SK-N-SH (cell line): Measurements from ENCODE around the gene TNNT3. TPM values are rescaled to one million over a fixed set of nuclear protein-coding genes. Genes with fewer than 3 reads are reported as not detected.

Experiments used
- CTCF ChIA-PET: fragments of 300-600, 350-600 bp; formaldehyde crosslinking; extraction: SDS; loops from one replicate; lab custom pipeline; 2021; lab: Yijun Ruan, JAX
- POLR2A ChIA-PET: fragments of 350-600 bp; sonication (Branson Sonifier 250); formaldehyde crosslinking; extraction: SDS; loops from one replicate; lab custom pipeline; 2020; ENCODE audit warnings: antibody characterized with exemption, inconsistent platforms; lab: Yijun Ruan, JAX
- DNase-seq: peaks from one replicate; pipeline ENCODE4 v3.0.0; 2012
- H2AFZ ChIP-seq: fragments of 200-600 bp; sonication (generic); 2 replicates; pipeline ENCODE4 v1.8.1; 2016; ENCODE audit warnings: antibody characterized with exemption, mild to moderate bottlenecking, low read depth
- H3F3A ChIP-seq: fragments of 200-600 bp; sonication (generic); replicated peaks from 2 replicates; pipeline ENCODE3; 2016; ENCODE audit warnings: antibody characterized with exemption, mild to moderate bottlenecking; ENCODE audit not compliant: insufficient read depth
- H3K27ac ChIP-seq, 2 experiments: fragments of 200-500 bp in 1 of 2; fragments of 200-600 bp in 1 of 2; sonication (Bioruptor generic) in 1 of 2; sonication (generic), shearing (Covaris generic) in 1 of 2; 2 replicates each; pipeline versions ENCODE4 v1.5.1 to v1.6.1; 2014 to 2016; ENCODE audit warnings: low read depth in 2 of 2, inconsistent platforms in 1 of 2, low read length in 1 of 2, mild to moderate bottlenecking in 1 of 2, mixed read lengths in 1 of 2
- H3K27me3 ChIP-seq: fragments of 200-600 bp; sonication (generic), shearing (Covaris generic); 2 replicates; pipeline ENCODE4 v1.6.1; 2016; ENCODE audit warnings: mixed run types; ENCODE audit not compliant: insufficient read depth
- H3K36me3 ChIP-seq, 2 experiments: fragments of 200-500 bp in 1 of 2; fragments of 200-600 bp in 1 of 2; sonication (Bioruptor generic) in 1 of 2; sonication (generic) in 1 of 2; replicated peaks in 1 of 2; 2 replicates each; pipeline versions ENCODE3 to v1.5.1; 2014 to 2016; ENCODE audit warnings: low read length in 1 of 2, mild to moderate bottlenecking in 1 of 2; ENCODE audit not compliant: insufficient read depth in 2 of 2, control insufficient read depth in 1 of 2
- H3K4me1 ChIP-seq, 2 experiments: fragments of 200-500 bp in 1 of 2; fragments of 200-600 bp in 1 of 2; sonication (Bioruptor generic) in 1 of 2; sonication (generic), shearing (Covaris generic) in 1 of 2; 2 replicates each; pipeline versions ENCODE4 v1.5.1 to v1.6.1; 2014 to 2016; ENCODE audit warnings: low read depth in 1 of 2, low read length in 1 of 2, mixed run types in 1 of 2; ENCODE audit not compliant: insufficient read depth in 2 of 2, control insufficient read depth in 1 of 2
- H3K4me2 ChIP-seq: fragments of 200-600 bp; sonication (generic), shearing (Covaris generic); 2 replicates; pipeline ENCODE4 v1.6.1; 2017; ENCODE audit warnings: mixed run types
- H3K4me3 ChIP-seq, 2 experiments: fragments of 200-500 bp in 1 of 2; fragments of 200-600 bp in 1 of 2; sonication (Bioruptor generic) in 1 of 2; sonication (generic), shearing (Covaris generic) in 1 of 2; 2 replicates each; pipeline versions ENCODE4 v1.5.1 to v1.8.1; 2014 to 2016; ENCODE audit warnings: low read depth in 2 of 2, inconsistent platforms in 1 of 2, low read length in 1 of 2, mild to moderate bottlenecking in 1 of 2, mixed read lengths in 1 of 2, moderate library complexity in 1 of 2
- H3K79me2 ChIP-seq: fragments of 200-600 bp; sonication (generic); 2 replicates; pipeline ENCODE4 v1.8.1; 2017; ENCODE audit warnings: mild to moderate bottlenecking; ENCODE audit not compliant: insufficient read depth
- H3K9ac ChIP-seq: fragments of 200-600 bp; sonication (generic); 2 replicates; pipeline ENCODE4 v1.6.1; 2017; ENCODE audit warnings: mixed run types
- H3K9me2 ChIP-seq: fragments of 200-600 bp; sonication (generic); 2 replicates; pipeline ENCODE4 v1.6.1; 2017; ENCODE audit warnings: mixed run types
- H3K9me3 ChIP-seq: fragments of 200-600 bp; sonication (generic); 2 replicates; pipeline ENCODE4 v1.6.1; 2017; ENCODE audit warnings: mixed run types, mild to moderate bottlenecking, moderate library complexity
- H4K20me1 ChIP-seq: fragments of 200-600 bp; sonication (generic); 2 replicates; pipeline ENCODE4 v1.6.1; 2017; ENCODE audit warnings: mild to moderate bottlenecking, mixed run types; ENCODE audit not compliant: insufficient read depth
- EZH2phosphoT487 ChIP-seq: fragments of 200-600 bp; sonication (generic); IDR thresholded peaks from 2 replicates; pipeline ENCODE4 v1.6.1; 2017; ENCODE audit warnings: low read depth, mixed run types, mild to moderate bottlenecking, antibody characterized with exemption, moderate library complexity, borderline replicate concordance
- FOSL2 ChIP-seq: IDR thresholded peaks from 2 replicates; pipeline ENCODE4 v1.4.0; 2012; ENCODE audit warnings: low read depth, mild to moderate bottlenecking, moderate library complexity, borderline replicate concordance
- FOXJ3 ChIP-seq: sonication (generic); formaldehyde crosslinking; IDR thresholded peaks from 2 replicates; pipeline ENCODE4 v1.5.1; 2020; ENCODE audit warnings: mild to moderate bottlenecking, missing genetic modification reagents
- MXI1 ChIP-seq: IDR thresholded peaks from 2 replicates; pipeline ENCODE4 v1.6.1; 2012; ENCODE audit warnings: mild to moderate bottlenecking, low read depth, low read length, improper control_type of control experiment
- NRF1 ChIP-seq: IDR thresholded peaks from 2 replicates; pipeline ENCODE4 v1.6.1; 2012; ENCODE audit warnings: low read depth, mild to moderate bottlenecking, low read length
- POLR2AphosphoS5 ChIP-seq: IDR thresholded peaks from 2 replicates; pipeline ENCODE4 v1.6.1; 2012; ENCODE audit warnings: low read depth, low read length
- RCOR1 ChIP-seq: fragments of 150-350 bp; IDR thresholded peaks from 2 replicates; pipeline ENCODE4 v1.6.1; 2017; ENCODE audit warnings: antibody characterized with exemption, low read length
- RFX5 ChIP-seq: IDR thresholded peaks from 2 replicates; pipeline ENCODE4 v1.6.1; 2012; ENCODE audit warnings: mild to moderate bottlenecking, improper control_type of control experiment, low read length
- RXRA ChIP-seq: IDR thresholded peaks from 2 replicates; pipeline ENCODE4 v1.4.0; 2012; ENCODE audit warnings: low read depth, mild to moderate bottlenecking, borderline replicate concordance
- TCF12 ChIP-seq: IDR thresholded peaks from 2 replicates; pipeline ENCODE4 v1.4.0; 2012
- TEAD4 ChIP-seq: IDR thresholded peaks from 2 replicates; pipeline ENCODE4 v1.4.0; 2012; ENCODE audit warnings: mild to moderate bottlenecking, borderline replicate concordance; ENCODE audit not compliant: insufficient read depth
- YY1 ChIP-seq: IDR thresholded peaks from 2 replicates; pipeline ENCODE4 v1.4.0; 2012; ENCODE audit warnings: low read depth, mild to moderate bottlenecking
- WGBS: methylation state at CpG from one replicate; pipeline ENCODE4 v1.1.6; 2017; ENCODE audit warnings: low lambda C conversion rate; 5-methylcytosine and 5-hydroxymethylcytosine counted together
- polyA plus RNA-seq, 3 experiments: library from polyadenylated mRNA; depleted of rRNA; stranded (reverse); fragments of >200 nt; gene quantifications; 2 replicates each; pipeline ENCODE4 v1.2.3, GENCODE V29; 2012
- TF ChIP-seq, protein P1 (sequence below): IDR thresholded peaks from 2 replicates; pipeline ENCODE4 v1.6.1; 2012; ENCODE audit warnings: mild to moderate bottlenecking, low read depth, low read length, moderate library complexity
- TF ChIP-seq, protein P2 (sequence below): IDR thresholded peaks from 2 replicates; pipeline ENCODE4 v1.4.0; 2012; ENCODE audit warnings: low read depth, borderline replicate concordance
- TF ChIP-seq, protein P3 (sequence below): fragments of 150-350 bp; IDR thresholded peaks from 2 replicates; pipeline ENCODE4 v1.6.1; 2016; ENCODE audit warnings: mild to moderate bottlenecking, low read depth, low read length
- TF ChIP-seq, protein P4 (sequence below): fragments of 200-600 bp; sonication (generic); IDR thresholded peaks from 2 replicates; pipeline ENCODE4 v1.6.1; 2017; ENCODE audit warnings: antibody characterized with exemption, mild to moderate bottlenecking, moderate library complexity
- TF ChIP-seq, protein P5 (sequence below): IDR thresholded peaks from 2 replicates; pipeline ENCODE4; 2012
- TF ChIP-seq, protein P6 (sequence below): fragments of 150-350 bp; IDR thresholded peaks from 2 replicates; pipeline ENCODE4 v1.6.1; 2017; ENCODE audit warnings: antibody characterized with exemption, low read length, low read depth, borderline replicate concordance
- TF ChIP-seq, protein P7 (sequence below): IDR thresholded peaks from 2 replicates; pipeline ENCODE4 v1.4.0; 2012; ENCODE audit warnings: low read depth, borderline replicate concordance

The TNNT3 gene
- polyA plus RNA-seq, 1 of the 3 experiments (the other 2 are of a cell fraction): not detected

DNA sequence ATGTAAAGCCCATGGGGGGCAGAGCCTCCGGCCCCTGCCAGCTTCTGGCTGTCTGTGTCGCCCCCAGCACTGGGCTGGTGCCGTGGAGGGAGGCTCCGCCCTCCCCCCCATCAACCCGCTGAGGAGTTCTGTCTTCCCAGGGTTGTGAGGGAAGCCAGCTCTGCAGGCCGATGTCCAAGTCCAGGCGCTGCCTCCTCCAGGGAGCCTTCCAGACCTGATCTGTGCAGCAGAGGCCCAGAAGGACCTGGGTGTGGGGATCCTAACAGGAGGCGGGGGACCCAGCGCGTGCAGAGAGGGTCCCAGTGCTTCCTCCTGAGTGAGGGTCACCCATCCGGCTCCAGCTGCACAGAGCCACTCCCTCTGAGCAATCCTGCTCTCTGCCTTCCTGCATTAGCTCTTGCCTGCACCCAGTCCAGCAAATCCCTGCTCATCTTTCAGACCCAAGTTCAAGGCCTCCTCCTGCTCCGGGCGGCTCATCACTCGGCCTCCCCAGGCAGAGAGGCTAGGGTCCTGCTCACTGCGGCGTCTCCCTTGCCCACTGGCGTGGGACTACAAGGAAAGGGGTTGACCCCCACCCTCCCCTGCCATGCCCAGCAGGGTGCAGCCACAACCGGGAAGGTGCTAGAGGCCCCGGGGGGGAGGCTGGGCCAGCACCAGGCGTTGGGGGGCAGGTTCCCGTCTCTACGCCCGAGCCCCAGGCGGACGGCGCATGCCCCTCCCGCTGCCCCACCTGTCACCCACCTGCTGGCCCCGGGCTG, 44.2 kb upstream of the TNNT3 start:
- Histone ChIP-seq H2AFZ (no peak overlapping the region), H3K27ac (peak overlapping the region in 1 of 2 experiments; percentile 53; a peak in 1 of 4 replicates), H3K79me2 (no peaks in the 10 kb centered on the region), H3K4me3 (no peak overlapping the region), H3F3A (no peaks in the 10 kb centered on the region), H3K9me3 (no peaks in the 10 kb centered on the region), H3K4me2 (no peak overlapping the region), H4K20me1 (no peaks in the 10 kb centered on the region), H3K9ac (no peak overlapping the region), H3K27me3 (no peaks in the 10 kb centered on the region), H3K4me1 (peaks cover 0 to 46% of the 10 kb centered on the region in 2 experiments; a peak in 2 of 4 replicates), H3K36me3 (no peaks in the 10 kb centered on the region), H3K9me2 (no peaks in the 10 kb centered on the region)
- peak; percentile 30 for DNase-seq
- ChIA-PET POLR2A (interaction anchor here (2.4 kb wide), 1 partner anchor 119 kb away, joined by 8 read pairs; no protein-coding TSS in a partner anchor), CTCF (interaction anchor here (0.6 to 5.2 kb wide), 15 partner anchors 9 to 281 kb away, joined by 3 to 39 read pairs (median 6); partner anchors contain the start of genes CTSD and SYT8)
- 77% methylated on average over 19 of the region's 28 CpGs for WGBS
- TF ChIP-seq RFX5 (no peak), MXI1 (no peak), TCF12 (no peak), YY1 (no peak), EZH2phosphoT487 (no peak), TEAD4 (no peak), POLR2AphosphoS5 (no peak), FOXJ3 (CRISPR knock-in tag) (no peak), RCOR1 (no peak), FOSL2 (no peak), RXRA (no peak), NRF1 (no peak)
- TF ChIP-seq, protein P1, sequence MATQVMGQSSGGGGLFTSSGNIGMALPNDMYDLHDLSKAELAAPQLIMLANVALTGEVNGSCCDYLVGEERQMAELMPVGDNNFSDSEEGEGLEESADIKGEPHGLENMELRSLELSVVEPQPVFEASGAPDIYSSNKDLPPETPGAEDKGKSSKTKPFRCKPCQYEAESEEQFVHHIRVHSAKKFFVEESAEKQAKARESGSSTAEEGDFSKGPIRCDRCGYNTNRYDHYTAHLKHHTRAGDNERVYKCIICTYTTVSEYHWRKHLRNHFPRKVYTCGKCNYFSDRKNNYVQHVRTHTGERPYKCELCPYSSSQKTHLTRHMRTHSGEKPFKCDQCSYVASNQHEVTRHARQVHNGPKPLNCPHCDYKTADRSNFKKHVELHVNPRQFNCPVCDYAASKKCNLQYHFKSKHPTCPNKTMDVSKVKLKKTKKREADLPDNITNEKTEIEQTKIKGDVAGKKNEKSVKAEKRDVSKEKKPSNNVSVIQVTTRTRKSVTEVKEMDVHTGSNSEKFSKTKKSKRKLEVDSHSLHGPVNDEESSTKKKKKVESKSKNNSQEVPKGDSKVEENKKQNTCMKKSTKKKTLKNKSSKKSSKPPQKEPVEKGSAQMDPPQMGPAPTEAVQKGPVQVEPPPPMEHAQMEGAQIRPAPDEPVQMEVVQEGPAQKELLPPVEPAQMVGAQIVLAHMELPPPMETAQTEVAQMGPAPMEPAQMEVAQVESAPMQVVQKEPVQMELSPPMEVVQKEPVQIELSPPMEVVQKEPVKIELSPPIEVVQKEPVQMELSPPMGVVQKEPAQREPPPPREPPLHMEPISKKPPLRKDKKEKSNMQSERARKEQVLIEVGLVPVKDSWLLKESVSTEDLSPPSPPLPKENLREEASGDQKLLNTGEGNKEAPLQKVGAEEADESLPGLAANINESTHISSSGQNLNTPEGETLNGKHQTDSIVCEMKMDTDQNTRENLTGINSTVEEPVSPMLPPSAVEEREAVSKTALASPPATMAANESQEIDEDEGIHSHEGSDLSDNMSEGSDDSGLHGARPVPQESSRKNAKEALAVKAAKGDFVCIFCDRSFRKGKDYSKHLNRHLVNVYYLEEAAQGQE: no peak
- TF ChIP-seq, protein P2, sequence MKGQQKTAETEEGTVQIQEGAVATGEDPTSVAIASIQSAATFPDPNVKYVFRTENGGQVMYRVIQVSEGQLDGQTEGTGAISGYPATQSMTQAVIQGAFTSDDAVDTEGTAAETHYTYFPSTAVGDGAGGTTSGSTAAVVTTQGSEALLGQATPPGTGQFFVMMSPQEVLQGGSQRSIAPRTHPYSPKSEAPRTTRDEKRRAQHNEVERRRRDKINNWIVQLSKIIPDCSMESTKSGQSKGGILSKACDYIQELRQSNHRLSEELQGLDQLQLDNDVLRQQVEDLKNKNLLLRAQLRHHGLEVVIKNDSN: no peak
- TF ChIP-seq, protein P3, sequence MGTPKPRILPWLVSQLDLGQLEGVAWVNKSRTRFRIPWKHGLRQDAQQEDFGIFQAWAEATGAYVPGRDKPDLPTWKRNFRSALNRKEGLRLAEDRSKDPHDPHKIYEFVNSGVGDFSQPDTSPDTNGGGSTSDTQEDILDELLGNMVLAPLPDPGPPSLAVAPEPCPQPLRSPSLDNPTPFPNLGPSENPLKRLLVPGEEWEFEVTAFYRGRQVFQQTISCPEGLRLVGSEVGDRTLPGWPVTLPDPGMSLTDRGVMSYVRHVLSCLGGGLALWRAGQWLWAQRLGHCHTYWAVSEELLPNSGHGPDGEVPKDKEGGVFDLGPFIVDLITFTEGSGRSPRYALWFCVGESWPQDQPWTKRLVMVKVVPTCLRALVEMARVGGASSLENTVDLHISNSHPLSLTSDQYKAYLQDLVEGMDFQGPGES: no peak
- TF ChIP-seq, protein P4, sequence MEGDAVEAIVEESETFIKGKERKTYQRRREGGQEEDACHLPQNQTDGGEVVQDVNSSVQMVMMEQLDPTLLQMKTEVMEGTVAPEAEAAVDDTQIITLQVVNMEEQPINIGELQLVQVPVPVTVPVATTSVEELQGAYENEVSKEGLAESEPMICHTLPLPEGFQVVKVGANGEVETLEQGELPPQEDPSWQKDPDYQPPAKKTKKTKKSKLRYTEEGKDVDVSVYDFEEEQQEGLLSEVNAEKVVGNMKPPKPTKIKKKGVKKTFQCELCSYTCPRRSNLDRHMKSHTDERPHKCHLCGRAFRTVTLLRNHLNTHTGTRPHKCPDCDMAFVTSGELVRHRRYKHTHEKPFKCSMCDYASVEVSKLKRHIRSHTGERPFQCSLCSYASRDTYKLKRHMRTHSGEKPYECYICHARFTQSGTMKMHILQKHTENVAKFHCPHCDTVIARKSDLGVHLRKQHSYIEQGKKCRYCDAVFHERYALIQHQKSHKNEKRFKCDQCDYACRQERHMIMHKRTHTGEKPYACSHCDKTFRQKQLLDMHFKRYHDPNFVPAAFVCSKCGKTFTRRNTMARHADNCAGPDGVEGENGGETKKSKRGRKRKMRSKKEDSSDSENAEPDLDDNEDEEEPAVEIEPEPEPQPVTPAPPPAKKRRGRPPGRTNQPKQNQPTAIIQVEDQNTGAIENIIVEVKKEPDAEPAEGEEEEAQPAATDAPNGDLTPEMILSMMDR: no peak
- TF ChIP-seq, protein P5, sequence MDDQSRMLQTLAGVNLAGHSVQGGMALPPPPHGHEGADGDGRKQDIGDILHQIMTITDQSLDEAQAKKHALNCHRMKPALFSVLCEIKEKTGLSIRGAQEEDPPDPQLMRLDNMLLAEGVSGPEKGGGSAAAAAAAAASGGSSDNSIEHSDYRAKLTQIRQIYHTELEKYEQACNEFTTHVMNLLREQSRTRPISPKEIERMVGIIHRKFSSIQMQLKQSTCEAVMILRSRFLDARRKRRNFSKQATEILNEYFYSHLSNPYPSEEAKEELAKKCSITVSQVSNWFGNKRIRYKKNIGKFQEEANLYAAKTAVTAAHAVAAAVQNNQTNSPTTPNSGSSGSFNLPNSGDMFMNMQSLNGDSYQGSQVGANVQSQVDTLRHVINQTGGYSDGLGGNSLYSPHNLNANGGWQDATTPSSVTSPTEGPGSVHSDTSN: no peak
- TF ChIP-seq, protein P6, sequence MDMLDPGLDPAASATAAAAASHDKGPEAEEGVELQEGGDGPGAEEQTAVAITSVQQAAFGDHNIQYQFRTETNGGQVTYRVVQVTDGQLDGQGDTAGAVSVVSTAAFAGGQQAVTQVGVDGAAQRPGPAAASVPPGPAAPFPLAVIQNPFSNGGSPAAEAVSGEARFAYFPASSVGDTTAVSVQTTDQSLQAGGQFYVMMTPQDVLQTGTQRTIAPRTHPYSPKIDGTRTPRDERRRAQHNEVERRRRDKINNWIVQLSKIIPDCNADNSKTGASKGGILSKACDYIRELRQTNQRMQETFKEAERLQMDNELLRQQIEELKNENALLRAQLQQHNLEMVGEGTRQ: no peak
- TF ChIP-seq, protein P7, sequence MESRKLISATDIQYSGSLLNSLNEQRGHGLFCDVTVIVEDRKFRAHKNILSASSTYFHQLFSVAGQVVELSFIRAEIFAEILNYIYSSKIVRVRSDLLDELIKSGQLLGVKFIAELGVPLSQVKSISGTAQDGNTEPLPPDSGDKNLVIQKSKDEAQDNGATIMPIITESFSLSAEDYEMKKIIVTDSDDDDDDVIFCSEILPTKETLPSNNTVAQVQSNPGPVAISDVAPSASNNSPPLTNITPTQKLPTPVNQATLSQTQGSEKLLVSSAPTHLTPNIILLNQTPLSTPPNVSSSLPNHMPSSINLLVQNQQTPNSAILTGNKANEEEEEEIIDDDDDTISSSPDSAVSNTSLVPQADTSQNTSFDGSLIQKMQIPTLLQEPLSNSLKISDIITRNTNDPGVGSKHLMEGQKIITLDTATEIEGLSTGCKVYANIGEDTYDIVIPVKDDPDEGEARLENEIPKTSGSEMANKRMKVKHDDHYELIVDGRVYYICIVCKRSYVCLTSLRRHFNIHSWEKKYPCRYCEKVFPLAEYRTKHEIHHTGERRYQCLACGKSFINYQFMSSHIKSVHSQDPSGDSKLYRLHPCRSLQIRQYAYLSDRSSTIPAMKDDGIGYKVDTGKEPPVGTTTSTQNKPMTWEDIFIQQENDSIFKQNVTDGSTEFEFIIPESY: no peak
